HepG2 (cell line): ENCODE data around the gene NIP7. TPM values are rescaled to one million over a fixed set of nuclear protein-coding genes. Genes with fewer than 3 reads are reported as not detected.

Source experiments
- ARID5B ChIP-seq: IDR thresholded peaks from 2 replicates; pipeline ENCODE4 v1.4.0; 2020; ENCODE audit warnings: mild to moderate bottlenecking, missing genetic modification reagents
- KAT7 ChIP-seq: IDR thresholded peaks from 2 replicates; pipeline ENCODE4 v1.6.1; 2018; ENCODE audit warnings: borderline replicate concordance, missing compliant biosample characterization
- KLF15 ChIP-seq: sonication (generic); formaldehyde crosslinking; IDR thresholded peaks from 2 replicates; pipeline ENCODE4 v1.8.1; 2023; ENCODE audit warnings: borderline replicate concordance, mild to moderate bottlenecking, inconsistent platforms, missing genetic modification reagents, mixed read lengths
- LBX2 ChIP-seq: sonication (generic); formaldehyde crosslinking; IDR thresholded peaks from 2 replicates; pipeline ENCODE4 v1.5.0; 2020; ENCODE audit warnings: missing genetic modification reagents, mild to moderate bottlenecking, borderline replicate concordance
- MED8 ChIP-seq: sonication (generic); formaldehyde crosslinking; IDR thresholded peaks from 2 replicates; pipeline ENCODE4 v1.8.1; 2023; ENCODE audit warnings: mild to moderate bottlenecking, missing genetic modification reagents; ENCODE audit not compliant: insufficient replicate concordance
- POLR2G ChIP-seq: fragments of 200-400 bp; formaldehyde crosslinking; IDR thresholded peaks from 2 replicates; pipeline ENCODE4 v1.6.1; 2018; ENCODE audit warnings: mild to moderate bottlenecking, low read depth, low read length, moderate library complexity
- SCMH1 ChIP-seq: sonication (generic); formaldehyde crosslinking; IDR thresholded peaks from 2 replicates; pipeline ENCODE4 v1.9.0; 2021; ENCODE audit warnings: missing genetic modification reagents, mild to moderate bottlenecking, borderline replicate concordance
- ZNF382 ChIP-seq: sonication (generic); formaldehyde crosslinking; IDR thresholded peaks from 2 replicates; pipeline ENCODE4 v1.5.0; 2020; ENCODE audit warnings: missing genetic modification reagents, mild to moderate bottlenecking, borderline replicate concordance
- ZNF766 ChIP-seq: sonication (generic); formaldehyde crosslinking; IDR thresholded peaks from 2 replicates; pipeline ENCODE4 v1.5.0; 2020; ENCODE audit warnings: missing genetic modification reagents, borderline replicate concordance
- ZSCAN31 ChIP-seq: sonication (generic); formaldehyde crosslinking; IDR thresholded peaks from 2 replicates; pipeline ENCODE4 v1.5.0; 2020; ENCODE audit warnings: low read depth, mild to moderate bottlenecking, missing genetic modification reagents
- polyA plus RNA-seq, 8 experiments: library from polyadenylated mRNA; depleted of rRNA in 3 of 8; stranded (reverse) in 7 of 8; unstranded in 1 of 8; fragments of >200 nt; fragmentation: Illumina TruSeq in 4 of 8; extraction: Trizol in 4 of 8; gene quantifications; 2 replicates each; pipeline versions ENCODE4 v1.2.1 to v1.2.3, GENCODE V29; 2011 to 2016; ENCODE audit warnings: low read depth in 4 of 8, missing spikeins in 1 of 8, mixed read lengths in 1 of 8; ENCODE audit not compliant: insufficient read depth in 1 of 8
- total RNA-seq, 5 experiments: library from RNA; depleted of rRNA; stranded (reverse); fragments of >200 nt; fragmentation: Illumina TruSeq; extraction: Trizol; gene quantifications; 2 replicates each; pipeline ENCODE4 v1.2.3, GENCODE V29; 2016; ENCODE audit warnings: low read depth in 1 of 5

The NIP7 gene
- total and polyA plus RNA-seq, 2 of the 13 experiments (the other 11 are each of a cell fraction or from before 2014, with no cell fraction given), result 15.3 to 114 TPM

GRCh38 chr16:69326172-69326873 lies 13.2 kb upstream of the NIP7 start (continued):
- TF ChIP-seq ZNF382 (CRISPR knock-in tag), result no peak
- TF ChIP-seq LBX2 (CRISPR knock-in tag), result no peak
- TF ChIP-seq MED8 (CRISPR knock-in tag), result no peak
- TF ChIP-seq ZSCAN31 (CRISPR knock-in tag), result 0 out of 2 replicates have a peak, but pooled peaks have one; percentile 48
- peak; percentile 52; the same call in 1 of the 2 replicates for TF ChIP-seq POLR2G
- peak; percentile 83 for TF ChIP-seq ARID5B (CRISPR knock-in tag)
- no peak for TF ChIP-seq KLF15
- no peak for TF ChIP-seq ZNF766 (CRISPR knock-in tag)
- TF ChIP-seq SCMH1 (CRISPR knock-in tag), result no peak
- TF ChIP-seq KAT7 (CRISPR knock-in tag), result no peak
- TF ChIP-seq, all 625 proteins: peak for 211
